ENCODE measurements around the gene SALL1.

SALL1 gene

GRCh38 chr16:51113236-51114125 lies 37.6 kb downstream of the SALL1 start:
- no peaks in the 10 kb centered on the region for H3K27me3 ChIP-seq (ENCODE audit: insufficient read depth, insufficient read length)
- no peak for DNase-seq (ENCODE audit: low read depth, low spot score)
- no peaks in the 10 kb centered on the region for H3K4me1 ChIP-seq (ENCODE audit: insufficient read depth, insufficient read length)
- H3K36me3 ChIP-seq (ENCODE audit: insufficient read depth, insufficient read length, low read length), result no peaks in the 10 kb centered on the region
- H3K9ac ChIP-seq (ENCODE audit: insufficient read length, low read depth), result no peak overlapping the region
- no peak overlapping the region for H3K4me3 ChIP-seq (ENCODE audit: insufficient read length, low read depth)
- H3K9me3 ChIP-seq (ENCODE audit: insufficient read depth, low read length), result peaks cover 7% of the 10 kb centered on the region; the same call in 1 of the 2 replicates
- TF ChIP-seq ZNF274 (IDR thresholded peaks at IDR 0.05; ENCODE audit: low read depth, low read length) (no peak), YY1 (IDR thresholded peaks at IDR 0.05; ENCODE audit: insufficient read depth, insufficient read length) (no peak), SUZ12 (IDR thresholded peaks at IDR 0.05; ENCODE audit: extremely low read depth, insufficient read depth, insufficient read length) (no peak)

- Histone ChIP-seq H3K4me3 (ENCODE audit: insufficient read length, low read depth) (no peak overlapping the region), H3K27me3 (ENCODE audit: insufficient read depth, insufficient read length) (no peaks in the 10 kb centered on the region), H3K9me3 (ENCODE audit: insufficient read depth, low read length) (peaks cover 7% of the 10 kb centered on the region; the same call in 1 of the 2 replicates), H3K4me1 (ENCODE audit: insufficient read depth, insufficient read length) (no peaks in the 10 kb centered on the region), H3K9ac (ENCODE audit: insufficient read length, low read depth) (no peak overlapping the region), H3K36me3 (ENCODE audit: insufficient read depth, insufficient read length, low read length) (no peaks in the 10 kb centered on the region)
- DNase-seq (ENCODE audit: low read depth, low spot score), result no peak
- TF ChIP-seq YY1 (IDR thresholded peaks at IDR 0.05; ENCODE audit: insufficient read depth, insufficient read length), result no peak
- no peak for TF ChIP-seq ZNF274 (IDR thresholded peaks at IDR 0.05; ENCODE audit: low read depth, low read length)
- no peak for TF ChIP-seq SUZ12 (IDR thresholded peaks at IDR 0.05; ENCODE audit: extremely low read depth, insufficient read depth, insufficient read length)
These were observed 38.7 kb downstream of the SALL1 start for GRCh38 chr16:51112323-51112722.

GRCh38 chr16:51111759-51112158 lies 39.3 kb downstream of the SALL1 start:
- Histone ChIP-seq H3K4me1 (ENCODE audit: insufficient read depth, insufficient read length) (no peaks in the 10 kb centered on the region), H3K36me3 (ENCODE audit: insufficient read depth, insufficient read length, low read length) (no peaks in the 10 kb centered on the region), H3K27me3 (ENCODE audit: insufficient read depth, insufficient read length) (no peaks in the 10 kb centered on the region), H3K9ac (ENCODE audit: insufficient read length, low read depth) (no peak overlapping the region), H3K9me3 (ENCODE audit: insufficient read depth, low read length) (peaks cover 7% of the 10 kb centered on the region; the same call in 1 of the 2 replicates), H3K4me3 (ENCODE audit: insufficient read length, low read depth) (no peak overlapping the region)
- no peak for TF ChIP-seq SUZ12 (IDR thresholded peaks at IDR 0.05; ENCODE audit: extremely low read depth, insufficient read depth, insufficient read length)
- DNase-seq (ENCODE audit: low read depth, low spot score), result no peak

- Histone ChIP-seq H3K9ac (ENCODE audit: insufficient read length, low read depth) (no peak overlapping the region), H3K4me1 (ENCODE audit: insufficient read depth, insufficient read length) (no peaks in the 10 kb centered on the region), H3K4me3 (ENCODE audit: insufficient read length, low read depth) (no peak overlapping the region), H3K27me3 (ENCODE audit: insufficient read depth, insufficient read length) (no peaks in the 10 kb centered on the region), H3K9me3 (ENCODE audit: insufficient read depth, low read length) (peaks cover 7% of the 10 kb centered on the region; the same call in 1 of the 2 replicates), H3K36me3 (ENCODE audit: insufficient read depth, insufficient read length, low read length) (no peaks in the 10 kb centered on the region)
- TF ChIP-seq YY1 (IDR thresholded peaks at IDR 0.05; ENCODE audit: insufficient read depth, insufficient read length), result no peak
- TF ChIP-seq SUZ12 (IDR thresholded peaks at IDR 0.05; ENCODE audit: extremely low read depth, insufficient read depth, insufficient read length), result no peak
- no peak for TF ChIP-seq ZNF274 (IDR thresholded peaks at IDR 0.05; ENCODE audit: low read depth, low read length)
- DNase-seq (ENCODE audit: low read depth, low spot score), result no peak
These were observed 40.3 kb downstream of the SALL1 start for GRCh38 chr16:51110700-51111157.

- H3K4me3 ChIP-seq (ENCODE audit: insufficient read length, low read depth), result no peak overlapping the region
- H3K36me3 ChIP-seq (ENCODE audit: insufficient read depth, insufficient read length, low read length), result no peaks in the 10 kb centered on the region
- H3K4me1 ChIP-seq (ENCODE audit: insufficient read depth, insufficient read length), result no peaks in the 10 kb centered on the region
- no peak overlapping the region for H3K9ac ChIP-seq (ENCODE audit: insufficient read length, low read depth)
- TF ChIP-seq ZNF274 (IDR thresholded peaks at IDR 0.05; ENCODE audit: low read depth, low read length) (no peak), YY1 (IDR thresholded peaks at IDR 0.05; ENCODE audit: insufficient read depth, insufficient read length) (no peak), SUZ12 (IDR thresholded peaks at IDR 0.05; ENCODE audit: extremely low read depth, insufficient read depth, insufficient read length) (no peak)
- H3K27me3 ChIP-seq (ENCODE audit: insufficient read depth, insufficient read length), result no peaks in the 10 kb centered on the region
- H3K9me3 ChIP-seq (ENCODE audit: insufficient read depth, low read length), result peaks cover 7% of the 10 kb centered on the region; the same call in 1 of the 2 replicates
- DNase-seq (ENCODE audit: low read depth, low spot score), result no peak
These were observed 41.9 kb downstream of the SALL1 start for GRCh38 chr16:51109173-51109572.

- no peak overlapping the region for H3K4me3 ChIP-seq (ENCODE audit: insufficient read length, low read depth)
- no peak overlapping the region for H3K9ac ChIP-seq (ENCODE audit: insufficient read length, low read depth)
- no peaks in the 10 kb centered on the region for H3K27me3 ChIP-seq (ENCODE audit: insufficient read depth, insufficient read length)
- H3K36me3 ChIP-seq (ENCODE audit: insufficient read depth, insufficient read length, low read length), result no peaks in the 10 kb centered on the region
- peaks cover 7% of the 10 kb centered on the region; the same call in 1 of the 2 replicates for H3K9me3 ChIP-seq (ENCODE audit: insufficient read depth, low read length)
- DNase-seq (ENCODE audit: low read depth, low spot score), result no peak
- no peaks in the 10 kb centered on the region for H3K4me1 ChIP-seq (ENCODE audit: insufficient read depth, insufficient read length)
- TF ChIP-seq SUZ12 (IDR thresholded peaks at IDR 0.05; ENCODE audit: extremely low read depth, insufficient read depth, insufficient read length) (no peak), YY1 (IDR thresholded peaks at IDR 0.05; ENCODE audit: insufficient read depth, insufficient read length) (no peak), ZNF274 (IDR thresholded peaks at IDR 0.05; ENCODE audit: low read depth, low read length) (no peak)
These were observed 43.3 kb downstream of the SALL1 start for GRCh38 chr16:51107742-51108141.

GRCh38 chr16:51106535-51106934 lies 44.5 kb downstream of the SALL1 start:
- H3K9me3 ChIP-seq (ENCODE audit: insufficient read depth, low read length), result peaks cover 7% of the 10 kb centered on the region; the same call in 1 of the 2 replicates
- TF ChIP-seq ZNF274 (IDR thresholded peaks at IDR 0.05; ENCODE audit: low read depth, low read length) (no peak), YY1 (IDR thresholded peaks at IDR 0.05; ENCODE audit: insufficient read depth, insufficient read length) (no peak), SUZ12 (IDR thresholded peaks at IDR 0.05; ENCODE audit: extremely low read depth, insufficient read depth, insufficient read length) (no peak)
- H3K4me3 ChIP-seq (ENCODE audit: insufficient read length, low read depth), result no peak overlapping the region
- no peaks in the 10 kb centered on the region for H3K27me3 ChIP-seq (ENCODE audit: insufficient read depth, insufficient read length)
- no peak for DNase-seq (ENCODE audit: low read depth, low spot score)
- no peak overlapping the region for H3K9ac ChIP-seq (ENCODE audit: insufficient read length, low read depth)
- H3K36me3 ChIP-seq (ENCODE audit: insufficient read depth, insufficient read length, low read length), result no peaks in the 10 kb centered on the region
- H3K4me1 ChIP-seq (ENCODE audit: insufficient read depth, insufficient read length), result no peaks in the 10 kb centered on the region

All from NT2/D1 (cell line).